Left ventricle myocardium superior (tissue), 1 donor: ENCODE measurements around the gene ELP5. TPM values are rescaled to one million over a fixed set of nuclear protein-coding genes. Genes with fewer than 3 reads are reported as not detected.

Source experiments
- ATAC-seq: fragments of 200-7000 bp; cut with Tn5 transposase; one replicate; pipeline ENCODE4 v1.9.1; 2020; ENCODE audit warnings: mild to moderate bottlenecking, moderate library complexity
- DNase-seq: peaks from one replicate; pipeline ENCODE4 v3.0.0-alpha.2; 2020
- intact Hi-C: fragments of 100-400 bp; cut with micrococcal nuclease; formaldehyde crosslinking; loops from one replicate; pipeline ENCODE4 v1.11.0; 2022
- microRNA-seq: library from miRNA; unstranded; fragments of <30 nt; microRNA quantifications from one replicate; pipeline ENCODE4 v1.2.0, GENCODE V29; 2020; ENCODE audit warnings: borderline number of aligned reads
- total RNA-seq: library from RNA; stranded (reverse); fragmentation: NEBNext Ultra II Directional; extraction: Animal tissue kit (Norgen Biotek cat#: 25700); gene quantifications from one replicate; pipeline ENCODE4 v1.2.1, GENCODE V29; 2021
- donor health status: DM: no; HTN: yes; CAD: no; lungs with severe emphysema.

Gene ELP5
- total RNA-seq, 1 donor from 2014 or later = 85.3 TPM

DNA sequence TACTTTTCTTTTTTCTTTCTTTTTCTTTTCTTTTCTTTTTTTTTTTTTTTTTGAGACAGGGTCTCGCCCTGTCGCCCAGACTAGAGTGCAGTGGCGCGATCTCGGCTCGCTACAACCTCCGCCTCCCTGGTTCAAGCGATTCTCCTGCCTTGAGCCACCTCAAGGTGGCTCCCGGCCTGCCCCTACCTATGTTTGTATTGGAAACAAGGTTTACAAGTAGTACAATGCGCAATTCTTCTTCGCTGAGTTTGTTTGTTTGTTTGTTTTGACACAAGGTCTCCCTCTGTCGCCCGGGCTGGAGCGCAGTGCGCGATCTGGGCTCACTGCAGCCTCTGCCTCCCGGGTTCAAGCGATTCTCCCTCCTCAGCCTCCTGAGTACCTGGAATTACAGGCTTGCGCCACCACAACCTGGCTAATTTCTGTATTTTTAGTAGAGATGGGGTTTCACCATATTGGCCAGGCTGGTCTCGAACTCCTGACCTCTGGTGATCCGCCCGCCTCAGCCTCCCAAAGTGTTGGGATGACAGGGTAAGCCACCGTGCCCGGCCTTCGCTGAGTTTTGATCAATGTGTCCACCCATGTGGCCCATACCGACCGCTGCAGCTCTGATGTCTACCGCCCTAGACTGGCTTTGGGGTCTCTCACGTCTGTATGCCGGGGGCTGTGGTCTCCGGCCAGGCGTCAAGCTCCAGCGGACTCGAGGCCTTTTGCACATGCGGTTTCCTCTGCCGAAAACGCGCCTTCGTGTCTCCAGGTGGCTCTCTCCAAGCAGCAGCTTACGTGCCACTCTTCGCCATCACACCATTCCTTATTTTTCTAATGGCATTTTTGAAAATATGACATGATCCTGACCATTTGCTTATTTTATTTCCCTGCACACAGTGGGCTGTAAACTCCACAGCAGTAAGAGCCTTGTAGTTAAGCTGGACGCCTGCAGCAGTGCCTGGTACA, 43.5 kb downstream of the ELP5 start:
- intact Hi-C loops = loop anchor here (2.0 kb wide), 1 partner anchor 15 kb away; the partner anchor contains the start of gene SLC2A4
- no peak for DNase-seq
- no peak for ATAC-seq

DNA sequence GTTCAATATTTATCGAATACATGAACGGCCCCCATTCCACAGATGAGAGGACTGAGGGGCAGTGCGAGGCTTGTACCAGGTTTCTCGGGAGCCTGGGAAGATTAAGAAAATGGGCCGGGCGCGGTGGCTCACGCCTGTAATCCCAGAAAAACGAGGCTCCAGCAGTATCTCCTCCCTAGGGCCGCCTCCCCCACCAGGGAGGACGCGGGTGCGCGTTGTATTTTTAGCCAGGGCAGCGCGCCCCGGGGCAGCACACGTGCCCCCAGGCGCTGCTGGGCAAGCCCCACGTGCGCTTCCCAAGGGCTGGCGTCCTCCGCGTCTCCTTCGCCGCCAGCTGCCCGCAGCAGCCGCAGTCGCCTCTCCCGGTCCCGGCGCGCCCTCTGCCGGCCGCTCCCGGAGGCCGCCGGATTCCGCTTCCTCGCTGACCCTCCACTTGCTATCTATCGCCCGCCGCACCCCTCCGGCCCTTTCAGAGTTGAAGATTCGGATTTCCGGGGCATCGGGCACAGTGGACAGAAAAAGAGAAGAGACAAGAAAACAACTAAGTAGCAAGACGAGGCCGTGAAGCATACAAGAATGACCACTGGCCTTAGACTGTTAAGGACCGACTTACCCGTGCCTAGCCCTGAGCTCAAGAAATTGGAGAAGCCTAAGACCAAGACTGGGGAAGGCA, 44.3 kb downstream of the ELP5 start:
- intact Hi-C loops = loop anchor here (2.0 kb wide), 1 partner anchor 16 kb away; the partner anchor contains the start of gene SLC2A4
- ATAC-seq = peak; percentile 88
- peak; percentile 93 for DNase-seq

DNA sequence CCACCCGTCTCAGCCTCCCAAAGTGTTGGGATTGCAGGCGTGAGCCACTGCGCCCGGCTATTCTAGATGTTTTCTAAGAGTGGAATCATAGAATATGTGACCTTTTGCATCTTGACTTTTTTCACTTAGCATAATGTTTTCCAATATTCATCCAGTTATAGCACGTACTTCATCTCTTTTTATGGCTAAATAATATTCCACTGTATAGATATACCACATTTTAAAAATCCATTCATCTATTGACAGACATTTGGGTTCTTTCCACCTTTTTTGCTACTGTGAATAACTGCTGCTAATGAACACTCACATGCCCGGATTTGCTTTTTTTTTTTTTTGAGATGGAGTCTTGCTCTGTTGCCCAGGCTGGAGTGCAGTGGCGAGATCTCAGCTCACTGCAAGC, 52.2 kb downstream of the ELP5 start:
- no peak for ATAC-seq
- intact Hi-C loops = no loop called here
- no peak for DNase-seq

DNA sequence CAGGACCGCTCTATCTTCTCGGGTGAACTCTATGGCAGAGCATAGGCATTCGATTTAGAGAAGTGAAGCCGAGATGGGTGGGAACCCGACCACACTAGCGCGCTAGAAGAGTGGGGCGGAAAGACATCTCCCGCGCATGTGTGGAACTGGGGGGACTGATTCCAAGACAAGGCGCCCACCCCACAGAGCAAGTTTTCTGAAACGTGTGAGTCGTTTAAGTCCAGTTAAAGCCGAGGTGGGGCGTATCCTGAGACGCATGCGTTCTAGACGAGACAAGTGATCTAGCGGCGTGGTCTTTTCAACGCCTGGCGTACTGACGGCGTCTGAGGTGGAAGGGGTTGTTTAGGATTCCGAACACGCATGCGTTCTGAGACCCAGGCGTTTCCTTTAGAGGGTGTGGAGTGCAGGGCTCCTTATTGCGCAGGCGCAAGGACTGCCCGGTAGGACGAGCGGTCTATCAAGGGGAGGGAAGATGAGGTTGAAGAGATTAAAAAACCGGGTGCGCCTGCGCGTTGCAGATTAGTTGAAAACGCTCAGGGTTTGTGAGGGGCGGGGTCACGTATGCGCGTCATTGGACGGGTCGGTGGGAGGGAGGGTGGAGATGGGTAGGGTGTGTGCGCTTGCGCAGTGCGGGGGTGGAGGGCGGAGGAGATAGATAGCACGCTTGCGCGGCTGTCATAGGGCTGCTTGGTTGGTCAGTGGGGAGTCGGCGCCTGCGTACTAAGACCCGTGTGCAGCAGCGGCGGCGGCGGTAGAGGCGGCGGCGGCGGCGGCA, 55.1 kb downstream of the ELP5 start, which contains the start of gene EIF5A:
TSS of gene EIF5A (plus strand) at position 718 of the 775 bp plus-strand sequence. CDS start 2,008 bp downstream, outside the sequence.
- DNase-seq (peak; percentile 100), ATAC-seq (peak; percentile 93)
- intact Hi-C loops = no loop called here

DNA sequence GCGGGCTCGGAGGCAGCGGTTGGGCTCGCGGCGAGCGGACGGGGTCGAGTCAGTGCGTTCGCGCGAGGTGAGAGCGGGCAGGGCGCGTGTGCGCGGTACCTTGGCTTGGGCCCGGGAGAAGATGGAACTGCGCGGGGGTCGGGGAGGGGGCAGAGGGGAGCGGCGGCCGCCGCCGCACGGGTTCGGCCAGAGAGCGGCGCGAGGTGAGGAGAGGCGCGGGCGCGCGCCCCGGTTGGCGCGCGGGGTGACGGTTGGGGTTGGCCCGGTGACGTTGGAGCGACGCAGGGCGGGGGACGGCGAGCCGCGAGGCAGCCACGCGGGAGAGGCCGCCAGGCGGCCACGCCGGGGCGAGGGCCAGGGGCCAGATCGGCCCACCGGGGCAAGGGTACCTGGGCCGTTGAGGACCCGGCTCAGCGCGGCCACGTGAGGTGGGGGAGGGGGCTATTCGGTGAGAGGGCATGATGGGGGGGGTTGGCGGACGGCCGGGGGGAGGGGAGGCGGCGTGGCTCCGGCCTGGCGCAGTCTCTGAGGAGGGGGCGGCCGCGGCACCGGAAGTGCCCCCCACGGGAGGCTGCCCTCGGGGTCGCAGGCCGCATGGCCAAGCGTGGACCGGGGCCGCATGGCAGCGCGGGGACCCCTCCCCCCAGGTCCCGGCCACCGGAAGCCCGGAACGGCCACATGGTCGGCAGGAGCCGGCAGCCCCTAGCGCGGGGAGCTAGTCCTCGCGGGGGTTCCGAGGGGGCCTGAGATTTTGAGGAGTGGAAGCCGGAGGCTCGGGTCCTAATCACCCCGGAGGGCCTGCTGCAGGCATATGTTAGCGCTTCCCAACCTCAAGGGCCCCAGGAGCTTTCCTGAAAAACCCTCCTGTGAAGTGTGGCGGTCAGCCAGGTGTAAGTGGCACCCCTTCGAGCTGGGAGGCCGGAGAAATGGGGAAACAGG, 55.9 kb downstream of the ELP5 start:
- peak; percentile 20 for ATAC-seq

DNA sequence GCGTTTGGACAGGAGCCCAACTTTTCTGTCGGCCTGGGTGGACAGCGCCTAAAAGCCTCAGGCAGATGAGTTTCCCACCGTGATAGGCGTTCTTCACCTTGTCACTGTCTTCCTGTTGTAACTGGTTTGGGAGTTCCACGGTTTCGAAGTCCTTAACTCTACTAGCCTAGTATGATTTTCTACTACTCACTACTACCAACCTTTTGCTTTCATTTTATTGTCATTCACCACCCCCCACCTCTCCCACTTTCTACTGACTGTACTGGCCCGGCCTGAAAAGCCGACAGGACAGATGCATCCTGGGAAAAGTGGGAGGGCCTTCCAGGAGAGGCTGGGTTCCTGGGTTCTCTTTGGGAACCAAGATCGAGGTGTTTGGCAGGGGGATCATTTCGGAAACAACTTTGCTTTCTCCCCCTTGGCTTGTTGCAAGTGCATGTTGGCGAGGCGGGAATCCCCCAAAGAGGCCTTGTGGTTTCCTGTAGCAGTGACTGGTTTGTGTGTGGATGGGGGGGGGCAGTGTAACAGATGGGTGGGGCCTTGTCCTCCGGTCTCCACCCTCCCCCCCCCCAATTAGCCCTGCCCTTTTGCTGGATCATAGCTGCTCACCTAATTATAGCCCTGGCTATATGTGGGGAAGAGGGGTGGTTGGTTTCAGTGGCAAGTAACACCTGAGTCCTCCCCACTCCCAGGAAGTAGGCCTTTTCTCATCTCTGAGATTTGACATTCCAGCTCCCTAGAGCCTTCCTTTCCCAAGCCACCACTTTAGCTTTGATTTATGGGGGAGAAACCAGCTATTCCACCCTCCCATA, 56.8 kb downstream of the ELP5 start:
- peak; percentile 16 for ATAC-seq
- intact Hi-C loops = no loop called here
- peak; percentile 61 for DNase-seq

More for the DNA sequence above, 55.9 kb downstream of the ELP5 start:
- intact Hi-C loops = no loop called here
- DNase-seq = peak; percentile 74

Small RNAs within 50 kb of the gene (microRNA-seq; reads per million reads assigned to microRNA genes)
- gene MIR324 = 1,005 reads per million, percentile 76 among the genes with 10 or more reads in this experiment

Other genes with a start within 250 kb of the ELP5 start
- gene RNASEK, start 239.6 kb upstream of the ELP5 start, total RNA-seq = 174 TPM
- gene BCL6B, start 229.2 kb upstream of the ELP5 start, total RNA-seq = 13.1 TPM
- 1.2 TPM for gene SLC16A13, start 216.2 kb upstream of the ELP5 start, total RNA-seq
- 0.47 TPM for gene SLC16A11, start 208.1 kb upstream of the ELP5 start, total RNA-seq
- 4.4 TPM for gene CLEC10A, start 172.0 kb upstream of the ELP5 start, total RNA-seq
- gene ASGR2, start 137.4 kb upstream of the ELP5 start, total RNA-seq = 0.30 TPM
- gene ASGR1, start 72.8 kb upstream of the ELP5 start, total RNA-seq = 0.30 TPM
- 21.3 TPM for gene DLG4, start 32.4 kb upstream of the ELP5 start, total RNA-seq
- gene ACADVL, start 32.3 kb upstream of the ELP5 start, total RNA-seq = 2,270 TPM
- gene DVL2, start 17.7 kb upstream of the ELP5 start, total RNA-seq = 23.5 TPM
- 29.4 TPM for gene PHF23, start 12.8 kb upstream of the ELP5 start, total RNA-seq
- gene GABARAP, start 9.8 kb upstream of the ELP5 start, total RNA-seq = 456 TPM
- gene CTDNEP1, start 481 bp upstream of the ELP5 start, total RNA-seq = 122 TPM
- 1.8 TPM for gene CLDN7, start 10.3 kb downstream of the ELP5 start, total RNA-seq
- 170 TPM for gene SLC2A4, start 29.5 kb downstream of the ELP5 start, total RNA-seq
- gene YBX2, start 42.4 kb downstream of the ELP5 start, total RNA-seq = 0.77 TPM
- 311 TPM for gene EIF5A, start 55.4 kb downstream of the ELP5 start, total RNA-seq
- gene GPS2, start 63.1 kb downstream of the ELP5 start, total RNA-seq = 75.0 TPM
- 34.7 TPM for gene NEURL4, start 77.1 kb downstream of the ELP5 start, total RNA-seq
- 17.3 TPM for gene ACAP1, start 84.3 kb downstream of the ELP5 start, total RNA-seq
- 3.6 TPM for gene KCTD11, start 99.9 kb downstream of the ELP5 start, total RNA-seq
- gene TMEM95, start 102.9 kb downstream of the ELP5 start, total RNA-seq = not detected
- 2.2 TPM for gene TNK1, start 128.9 kb downstream of the ELP5 start, total RNA-seq
- 16.1 TPM for gene PLSCR3, start 142.3 kb downstream of the ELP5 start, total RNA-seq
- 53.5 TPM for gene TMEM256, start 151.9 kb downstream of the ELP5 start, total RNA-seq
- 6.5 TPM for gene NLGN2, start 155.6 kb downstream of the ELP5 start, total RNA-seq
- gene SPEM1, start 168.1 kb downstream of the ELP5 start, total RNA-seq = not detected
- not detected for gene SPEM2, start 173.4 kb downstream of the ELP5 start, total RNA-seq
- not detected for gene SPEM3, start 176.6 kb downstream of the ELP5 start, total RNA-seq
- gene TMEM102, start 183.2 kb downstream of the ELP5 start, total RNA-seq = 2.1 TPM
- gene FGF11, start 187.3 kb downstream of the ELP5 start, total RNA-seq = 13.8 TPM
- 9.6 TPM for gene CHRNB1, start 192.8 kb downstream of the ELP5 start, total RNA-seq
- 70.9 TPM for gene ZBTB4, start 227.4 kb downstream of the ELP5 start, total RNA-seq
- gene SLC35G6, start 229.2 kb downstream of the ELP5 start, total RNA-seq = not detected
- 39.1 TPM for gene POLR2A, start 232.2 kb downstream of the ELP5 start, total RNA-seq